NCI-H2107 (cell line): ENCODE measurements around the gene TMEM203.

Source experiments
- DNase-seq: peaks from one replicate; lab custom pipeline; 2025; lab: John Stamatoyannopoulos, UW

Gene TMEM203

DNA sequence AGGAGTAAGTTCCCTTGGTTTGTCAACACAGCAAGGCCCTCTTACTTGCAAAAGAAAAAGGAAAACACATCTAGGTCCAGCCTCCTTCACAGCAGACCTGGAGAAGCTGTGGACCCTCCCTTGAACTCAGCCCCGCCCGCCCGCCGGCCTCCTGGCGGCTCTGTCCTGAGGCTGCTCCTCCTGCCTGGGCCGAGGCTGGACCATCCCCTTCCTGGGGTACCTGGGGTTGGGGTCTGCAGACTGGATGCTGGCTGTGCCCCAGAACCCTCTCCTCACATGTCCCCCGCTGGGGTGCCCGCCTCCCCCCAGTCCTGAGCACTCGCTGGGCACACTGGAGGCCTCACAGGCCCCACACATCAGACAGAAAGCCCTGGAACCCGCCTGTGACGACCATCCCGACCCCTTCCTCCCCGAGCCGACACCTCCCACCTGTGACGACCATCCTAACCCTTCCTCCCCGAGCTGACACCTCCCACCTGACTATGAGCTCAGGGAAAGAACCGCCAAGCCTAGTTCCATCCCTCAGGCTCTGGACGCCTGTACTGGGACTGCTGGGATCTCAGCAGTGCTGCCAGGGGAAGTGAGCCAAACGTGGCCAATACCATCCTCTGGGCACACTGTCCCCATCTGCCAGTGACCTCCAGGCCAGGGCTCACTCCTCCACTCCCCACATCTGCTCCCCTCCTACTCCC lies 26.4 kb downstream of the TMEM203 start:
- DNase-seq = no peak

DNA sequence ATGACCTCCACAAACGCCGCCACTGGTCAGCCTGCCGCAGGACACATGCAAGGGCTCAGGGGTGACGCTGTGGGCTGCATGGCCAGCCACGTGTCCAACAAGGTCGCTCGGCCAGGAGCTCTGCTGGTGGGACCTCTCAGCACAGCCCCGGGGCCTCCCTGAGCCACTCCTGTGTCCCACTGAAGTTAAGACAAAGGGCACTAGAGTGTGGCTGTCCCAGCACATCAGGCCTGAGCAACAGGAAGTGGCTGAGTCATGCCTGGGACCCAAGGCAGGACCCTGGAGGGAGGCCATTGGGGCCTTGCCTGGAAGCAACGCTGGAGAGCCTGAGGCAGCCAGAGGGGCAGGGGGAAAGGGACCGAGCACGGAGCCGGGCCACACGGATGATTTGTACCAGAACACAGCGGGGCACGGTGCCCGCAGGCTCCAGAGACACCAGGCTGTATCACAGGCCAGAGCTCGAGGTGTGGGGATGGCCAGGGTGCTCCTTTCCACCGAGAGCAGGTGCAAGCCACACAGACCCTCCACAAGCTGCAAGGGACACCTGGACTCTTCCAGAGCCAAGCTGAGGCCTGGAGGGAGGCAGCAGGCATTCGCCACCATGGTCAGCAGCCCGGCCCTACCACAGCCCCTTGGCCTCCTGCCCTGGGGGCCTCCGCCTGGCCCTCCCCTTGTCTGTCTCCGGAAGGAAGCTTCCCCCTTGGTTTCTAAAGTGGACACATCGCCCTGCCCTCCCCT lies 27.1 kb downstream of the TMEM203 start:
- DNase-seq = no peak

DNA sequence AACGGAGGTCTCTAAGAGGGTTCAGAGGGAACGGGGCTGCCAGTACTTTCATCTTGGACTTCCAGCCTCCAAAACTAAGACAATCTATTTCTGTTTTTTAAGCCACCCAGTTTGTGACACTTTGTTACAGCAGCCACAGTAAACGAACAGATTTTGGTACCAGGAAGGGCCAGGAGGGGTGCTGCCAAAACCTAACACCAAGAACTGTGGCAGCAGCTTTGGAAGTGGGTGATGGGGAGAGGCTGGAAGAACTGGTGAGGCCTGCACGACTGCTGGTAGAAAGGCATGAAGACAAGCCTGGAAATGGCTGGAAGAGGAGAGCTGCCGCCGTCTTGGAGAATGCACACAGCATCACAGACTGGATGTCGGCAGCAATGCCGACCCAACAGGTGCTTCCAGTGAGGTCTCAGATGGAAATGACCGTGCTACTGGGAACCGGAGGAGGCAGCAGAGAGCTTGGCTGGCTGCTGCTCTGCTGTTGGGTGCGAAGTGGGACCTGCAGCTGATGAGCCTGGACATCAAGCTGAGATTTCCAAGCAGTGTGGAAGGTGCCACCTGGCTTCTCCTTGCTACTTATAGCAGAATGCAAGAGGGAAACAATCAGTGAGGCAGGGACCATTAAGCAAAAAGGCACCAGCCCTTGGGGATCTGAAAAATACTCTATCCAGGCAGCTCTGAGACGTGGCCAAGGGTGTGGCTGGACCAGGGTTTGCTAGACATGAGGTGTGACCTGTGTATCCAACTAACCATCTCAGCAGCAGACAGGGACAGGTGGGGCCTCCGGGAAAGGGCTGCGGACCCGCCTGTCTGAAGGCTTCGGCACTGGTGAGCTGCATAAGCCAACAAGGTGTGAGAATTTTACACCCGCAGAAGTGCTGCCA lies 28.9 kb downstream of the TMEM203 start:
- DNase-seq = no peak

DNA sequence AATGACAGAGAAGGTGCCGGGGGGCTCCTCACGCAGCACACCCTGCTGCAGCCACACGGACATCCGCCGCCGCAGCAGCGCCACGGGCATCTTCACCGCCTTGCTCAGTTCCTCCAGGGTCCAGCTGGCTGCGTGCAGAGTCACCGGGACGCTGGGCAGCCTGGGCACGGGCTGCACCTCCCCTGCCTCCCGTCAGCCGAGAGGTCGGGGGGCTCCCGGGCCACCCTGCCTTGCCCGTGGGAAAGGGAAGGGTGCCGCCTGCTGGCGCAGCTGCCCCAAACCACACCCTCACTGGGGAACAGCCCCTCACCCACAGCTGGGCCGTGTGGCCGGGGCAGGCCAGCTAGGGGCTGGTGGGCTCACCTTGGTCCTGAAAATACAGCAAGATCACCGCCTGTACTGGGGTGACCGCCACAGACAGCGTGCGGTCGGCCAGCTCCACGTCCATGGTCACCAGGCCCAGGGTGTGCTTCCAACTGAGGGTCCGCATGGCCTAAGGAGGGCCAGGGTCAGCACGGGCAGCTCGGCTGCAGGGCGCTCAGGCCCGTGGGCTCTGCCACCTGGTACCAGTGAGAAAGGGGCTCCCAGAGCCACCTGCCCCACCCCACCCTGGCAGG lies 30.0 kb downstream of the TMEM203 start:
- DNase-seq = no peak

DNA sequence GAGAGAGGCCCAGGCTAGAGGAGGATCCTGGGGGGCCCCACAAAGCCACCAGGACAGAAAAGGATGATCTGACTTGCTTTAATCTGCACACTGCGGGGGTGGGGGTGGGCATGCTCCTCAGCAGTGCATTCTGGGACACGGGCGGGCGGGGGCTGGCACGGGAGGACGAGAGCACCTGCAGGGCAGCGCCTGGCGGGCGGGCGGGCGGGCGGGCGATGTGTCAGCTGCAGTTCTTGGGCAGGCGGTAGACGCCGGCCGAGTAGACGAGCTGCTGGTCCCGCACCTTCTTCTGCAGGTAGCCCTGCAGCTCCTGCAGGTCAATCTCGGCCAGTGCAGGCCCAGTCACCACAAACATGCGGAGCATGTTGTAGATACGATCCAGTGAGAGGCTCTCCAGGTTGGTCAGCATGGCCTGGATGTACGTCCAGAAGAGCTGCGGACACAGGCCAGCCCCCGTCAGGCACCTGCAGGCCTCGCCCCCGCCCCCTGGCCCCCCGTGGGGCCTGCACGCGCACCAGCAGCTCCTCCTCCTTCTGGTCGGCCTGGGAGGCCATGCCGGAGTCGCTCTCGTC lies 30.6 kb downstream of the TMEM203 start:
- no peak for DNase-seq

DNA sequence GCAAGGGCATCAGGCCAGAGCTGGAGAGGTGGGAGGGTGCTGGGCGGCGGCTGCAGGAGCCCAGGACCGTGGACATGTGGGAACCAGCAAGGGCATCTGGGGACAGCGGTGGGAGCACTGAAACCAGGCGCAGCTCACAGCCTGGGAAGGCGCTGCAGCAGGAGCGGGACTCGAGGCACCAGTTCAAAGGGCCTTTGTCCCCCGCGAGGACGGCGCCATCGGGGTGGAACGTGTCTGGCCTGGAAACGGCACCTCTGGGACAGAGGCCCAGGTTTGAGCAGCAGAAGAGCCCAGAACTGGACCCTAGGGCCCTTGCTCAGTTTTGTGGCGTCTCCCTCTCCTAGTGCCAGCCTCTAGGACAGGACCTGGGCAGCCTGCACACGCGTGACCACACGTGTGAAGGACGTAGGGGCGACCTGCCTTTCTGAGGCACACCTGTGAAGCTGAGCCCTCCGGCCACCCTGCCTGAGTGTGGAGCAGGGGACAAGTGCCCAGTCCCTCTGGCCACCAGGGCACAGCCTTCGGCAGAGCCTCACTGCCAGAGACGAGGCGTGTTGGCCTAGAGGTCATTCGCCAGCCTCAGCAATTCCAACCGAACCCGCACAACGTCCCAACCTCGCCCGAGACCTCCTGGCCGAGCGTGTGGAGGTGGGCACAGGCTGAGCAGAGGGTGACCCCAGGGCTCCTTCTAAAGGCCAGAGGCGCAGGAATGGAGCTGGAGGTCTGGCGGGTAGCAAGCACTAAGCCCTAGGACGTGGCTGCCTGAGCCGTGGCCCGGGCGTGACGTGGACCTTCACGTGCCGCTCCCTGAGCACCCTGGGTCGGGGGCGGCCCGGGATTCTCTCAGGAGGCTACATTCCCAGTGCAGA lies 31.4 kb downstream of the TMEM203 start:
- no peak for DNase-seq

DNA sequence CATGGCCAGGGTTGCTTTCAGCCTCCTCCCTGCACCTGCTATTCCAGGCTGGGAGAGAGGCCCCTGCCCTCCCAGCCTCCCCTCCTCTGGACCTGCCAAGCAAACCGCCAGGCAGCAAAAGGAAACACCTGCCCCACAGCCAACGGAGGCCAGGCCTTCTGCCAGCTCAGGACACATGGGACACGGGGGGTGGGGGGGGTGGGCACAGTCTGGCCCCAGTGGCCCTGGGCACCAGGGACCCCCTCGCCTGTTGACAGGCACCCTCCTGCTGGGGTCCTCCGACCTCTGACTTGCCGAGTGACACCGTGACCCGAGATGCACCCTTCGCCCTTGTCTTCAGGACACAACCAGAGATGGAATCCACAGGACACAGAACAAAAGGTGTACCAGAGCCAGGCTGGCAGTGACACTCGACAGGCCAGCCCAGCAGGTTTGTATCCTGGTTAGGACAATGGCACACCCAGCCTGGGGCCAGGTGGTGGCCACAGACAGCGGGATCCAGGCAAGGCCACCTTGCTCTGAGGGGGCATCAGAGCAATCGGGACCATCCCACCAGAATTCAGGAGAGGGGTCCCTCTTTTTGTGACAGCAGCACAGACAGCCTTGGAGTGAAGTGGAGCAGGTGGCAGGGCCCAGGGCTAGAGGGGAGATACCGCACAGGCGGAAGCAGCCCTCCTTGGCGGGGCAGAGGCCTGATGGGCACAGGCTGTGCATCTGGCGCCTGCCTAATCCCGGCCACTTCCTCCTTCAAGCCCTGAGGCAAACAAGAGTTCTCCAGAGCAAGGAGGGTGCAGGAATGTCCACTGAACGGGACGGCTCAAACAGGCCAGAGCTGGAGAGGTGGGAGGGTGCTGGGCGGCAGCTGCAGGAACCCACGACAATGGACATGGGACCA lies 32.3 kb downstream of the TMEM203 start:
- no peak for DNase-seq

DNA sequence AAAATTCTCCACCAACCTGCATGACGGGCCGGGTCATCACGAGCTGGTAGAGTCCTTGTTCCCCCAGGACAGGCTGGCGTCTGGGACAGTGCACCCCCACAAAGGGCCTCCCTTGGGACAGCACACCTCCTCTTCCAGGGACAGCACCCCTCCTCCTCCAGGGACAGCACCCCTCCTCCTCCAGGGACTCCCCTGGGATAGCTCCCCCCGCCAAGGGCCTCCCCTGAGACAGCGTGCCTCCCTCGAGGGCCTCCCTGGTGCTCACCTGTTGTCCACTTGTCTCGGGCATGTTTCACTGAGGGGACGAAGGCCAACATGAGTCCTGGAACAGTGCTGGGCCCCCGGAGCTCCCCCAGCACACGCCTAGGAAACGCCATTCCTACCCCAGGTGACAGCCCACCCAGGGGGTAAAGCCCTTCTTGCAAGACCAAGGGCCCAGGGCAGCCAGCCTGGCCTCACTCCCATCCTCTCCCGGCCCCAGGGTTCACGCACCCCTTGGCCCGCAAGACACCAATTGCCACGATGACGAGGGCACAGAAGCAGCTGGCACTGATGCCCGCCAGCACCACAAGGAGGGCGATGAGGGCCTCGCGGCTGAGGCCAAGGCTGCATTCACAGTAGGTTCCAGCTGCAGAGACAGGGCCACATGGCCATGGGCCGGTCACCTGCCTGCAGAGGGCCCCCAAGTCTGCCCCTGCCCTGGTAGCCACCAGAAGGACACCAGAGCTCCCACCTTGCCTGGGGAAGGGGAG lies 34.1 kb downstream of the TMEM203 start:
- no peak for DNase-seq

DNA sequence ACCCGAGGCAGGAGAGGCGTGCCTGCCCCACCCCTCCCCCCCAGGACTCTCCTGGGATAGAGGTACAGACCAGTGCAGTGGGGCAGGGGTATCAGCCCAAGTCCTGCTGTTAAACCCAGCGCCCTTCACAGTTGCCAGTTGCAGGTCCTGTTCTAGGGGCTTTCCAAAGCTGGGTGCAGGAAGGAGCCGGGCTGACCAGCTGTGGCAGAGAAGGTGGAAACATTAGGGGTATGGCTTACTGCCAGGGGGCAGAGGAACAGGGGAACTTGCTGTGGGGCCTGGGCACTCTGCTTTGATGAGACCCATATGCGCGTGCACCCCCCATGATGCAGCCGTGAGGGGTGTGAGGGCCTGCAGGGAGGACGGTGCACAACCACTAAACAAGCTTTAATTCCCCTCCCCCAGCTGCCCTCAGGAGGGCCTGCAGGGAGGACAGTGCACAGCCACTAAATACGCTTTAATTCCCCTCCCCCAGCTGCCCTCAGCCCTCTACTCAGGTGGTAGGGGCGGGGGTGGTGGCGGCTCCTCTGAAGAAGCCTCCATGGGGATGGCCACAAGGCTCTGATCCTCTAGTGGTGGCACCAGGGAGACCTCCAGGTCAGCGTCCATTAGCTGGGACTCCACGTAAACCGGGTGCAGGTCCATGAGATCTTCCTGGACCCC lies 34.8 kb downstream of the TMEM203 start:
- no peak for DNase-seq

DNA sequence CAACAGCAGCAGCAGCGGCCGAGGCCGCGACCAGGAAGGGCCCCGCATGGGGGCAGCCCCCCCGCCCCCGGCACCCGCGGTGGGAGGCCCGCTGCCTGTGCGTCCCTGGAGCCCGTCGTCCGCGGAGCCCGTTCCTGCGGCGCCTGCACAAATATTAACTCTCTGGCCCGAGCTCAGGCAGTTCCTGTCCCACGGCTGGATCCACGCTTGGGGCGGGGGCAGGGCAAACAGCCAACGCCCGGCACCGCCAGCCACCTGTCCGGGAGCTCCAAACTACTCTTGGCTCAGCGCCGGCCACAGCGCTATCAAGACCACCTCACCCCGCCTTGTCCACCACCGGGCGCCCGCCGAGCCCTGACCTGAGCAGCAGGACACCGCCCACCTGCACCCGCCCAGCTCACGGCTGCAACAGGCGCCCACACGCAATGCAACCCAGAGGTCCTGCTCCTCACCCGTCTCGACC lies 35.5 kb downstream of the TMEM203 start, which contains the start of gene LRRC26:
Gene LRRC26 (minus strand): TSS at position 156 of the 463 bp plus-strand sequence. CDS start 108 bp downstream, at position 48.
- DNase-seq = no peak

DNA sequence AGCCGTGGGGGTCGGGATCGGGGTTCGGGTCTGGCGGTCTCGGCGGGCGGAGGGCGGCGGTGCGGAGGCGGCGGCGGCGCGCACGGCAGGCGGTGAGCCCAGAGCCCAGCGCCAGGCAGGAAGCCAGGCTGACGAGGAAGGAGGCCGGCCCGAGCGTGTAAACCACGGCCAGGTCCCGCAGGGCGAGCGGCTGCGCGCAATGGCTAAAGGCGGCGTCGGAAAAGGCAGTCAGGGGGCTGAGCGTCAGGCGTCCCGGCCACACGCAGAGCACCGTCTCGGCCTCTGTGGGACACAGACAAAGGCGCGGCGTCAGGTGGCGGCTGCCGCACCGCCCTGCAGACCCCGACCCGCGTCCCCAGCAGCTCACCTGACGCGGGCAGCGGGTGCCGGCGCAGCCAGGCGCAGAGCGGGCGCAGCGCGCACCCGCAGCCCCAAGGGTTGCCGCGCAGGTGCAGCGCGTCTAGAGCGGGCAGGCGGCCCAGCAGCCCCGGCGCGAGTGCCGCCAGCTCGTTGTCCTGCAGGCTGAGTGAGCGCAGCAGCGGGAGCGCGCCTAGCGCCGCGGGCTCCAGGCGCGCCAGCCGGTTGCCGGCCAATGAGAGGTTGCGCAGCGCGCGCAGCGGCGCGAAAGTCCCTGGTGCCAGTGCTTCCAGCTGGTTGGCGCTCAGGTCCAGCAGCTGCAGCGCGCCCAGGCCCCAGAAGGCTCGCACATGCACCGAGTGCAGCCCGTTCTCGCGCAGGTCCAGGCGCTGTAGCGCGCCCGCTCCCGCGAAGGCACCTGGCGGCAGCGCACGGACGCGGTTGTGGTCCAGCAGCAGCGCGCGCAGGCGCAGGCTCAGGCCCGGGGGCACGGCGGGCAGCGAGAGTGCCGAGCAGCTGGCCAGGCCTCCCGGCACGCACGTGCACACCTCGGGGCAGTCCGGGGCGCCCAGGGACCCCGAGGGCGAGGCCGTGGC lies 36.3 kb downstream of the TMEM203 start:
- no peak for DNase-seq

DNA sequence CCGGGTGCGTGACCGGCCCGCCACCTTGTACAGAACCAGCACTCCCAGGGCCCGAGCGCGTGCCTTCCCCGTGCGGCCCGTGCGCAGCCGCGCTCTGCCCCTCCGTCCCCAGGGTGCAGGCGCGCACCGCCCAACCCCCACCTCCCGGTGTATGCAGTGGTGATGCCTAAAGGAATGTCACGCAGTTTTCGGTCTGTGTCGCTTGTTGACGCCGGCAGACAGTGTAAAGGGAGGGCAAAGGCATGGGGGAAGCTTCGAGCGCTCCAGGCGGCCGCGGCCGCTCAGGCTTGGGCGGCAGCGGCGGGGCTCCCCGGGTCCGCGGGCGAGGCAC lies 36.9 kb downstream of the TMEM203 start:
- DNase-seq = no peak

DNA sequence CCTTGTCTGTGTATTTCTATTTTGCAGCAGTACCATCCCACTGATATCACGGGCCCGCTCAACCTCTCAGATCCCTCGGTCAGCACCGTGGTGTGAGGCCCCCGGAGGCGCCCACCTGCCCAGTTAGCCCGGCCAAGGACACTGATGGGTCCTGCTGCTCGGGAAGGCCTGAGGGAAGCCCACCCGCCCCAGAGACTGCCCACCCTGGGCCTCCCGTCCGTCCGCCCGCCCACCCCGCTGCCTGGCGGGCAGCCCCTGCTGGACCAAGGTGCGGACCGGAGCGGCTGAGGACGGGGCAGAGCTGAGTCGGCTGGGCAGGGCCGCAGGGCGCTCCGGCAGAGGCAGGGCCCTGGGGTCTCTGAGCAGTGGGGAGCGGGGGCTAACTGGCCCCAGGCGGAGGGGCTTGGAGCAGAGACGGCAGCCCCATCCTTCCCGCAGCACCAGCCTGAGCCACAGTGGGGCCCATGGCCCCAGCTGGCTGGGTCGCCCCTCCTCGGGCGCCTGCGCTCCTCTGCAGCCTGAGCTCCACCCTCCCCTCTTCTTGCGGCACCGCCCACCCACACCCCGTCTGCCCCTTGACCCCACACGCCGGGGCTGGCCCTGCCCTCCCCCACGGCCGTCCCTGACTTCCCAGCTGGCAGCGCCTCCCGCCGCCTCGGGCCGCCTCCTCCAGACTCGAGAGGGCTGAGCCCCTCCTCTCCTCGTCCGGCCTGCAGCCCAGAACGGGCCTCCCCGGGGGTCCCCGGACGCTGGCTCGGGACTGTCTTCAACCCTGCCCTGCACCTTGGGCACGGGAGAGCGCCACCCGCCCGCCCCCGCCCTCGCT lies 37.5 kb downstream of the TMEM203 start:
- DNase-seq = no peak

DNA sequence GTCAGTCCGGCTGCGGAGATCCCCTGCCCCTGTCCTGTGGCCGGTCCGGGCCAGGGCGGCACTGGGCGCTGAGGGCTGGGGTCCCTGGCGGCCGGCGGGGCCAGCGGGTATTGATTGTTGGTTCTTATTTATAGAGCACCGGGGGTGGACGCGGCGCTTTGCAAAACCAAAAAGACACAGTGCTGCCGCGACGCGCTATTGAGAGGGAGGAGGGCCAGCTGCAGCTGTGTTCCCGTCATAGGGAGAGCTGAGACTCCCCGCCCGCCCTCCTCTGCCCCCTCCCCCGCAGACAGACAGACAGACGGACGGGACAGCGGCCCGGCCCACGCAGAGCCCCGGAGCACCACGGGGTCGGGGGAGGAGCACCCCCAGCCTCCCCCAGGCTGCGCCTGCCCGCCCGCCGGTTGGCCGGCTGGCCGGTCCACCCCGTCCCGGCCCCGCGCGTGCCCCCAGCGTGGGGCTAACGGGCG lies 38.1 kb downstream of the TMEM203 start:
- no peak for DNase-seq

DNA sequence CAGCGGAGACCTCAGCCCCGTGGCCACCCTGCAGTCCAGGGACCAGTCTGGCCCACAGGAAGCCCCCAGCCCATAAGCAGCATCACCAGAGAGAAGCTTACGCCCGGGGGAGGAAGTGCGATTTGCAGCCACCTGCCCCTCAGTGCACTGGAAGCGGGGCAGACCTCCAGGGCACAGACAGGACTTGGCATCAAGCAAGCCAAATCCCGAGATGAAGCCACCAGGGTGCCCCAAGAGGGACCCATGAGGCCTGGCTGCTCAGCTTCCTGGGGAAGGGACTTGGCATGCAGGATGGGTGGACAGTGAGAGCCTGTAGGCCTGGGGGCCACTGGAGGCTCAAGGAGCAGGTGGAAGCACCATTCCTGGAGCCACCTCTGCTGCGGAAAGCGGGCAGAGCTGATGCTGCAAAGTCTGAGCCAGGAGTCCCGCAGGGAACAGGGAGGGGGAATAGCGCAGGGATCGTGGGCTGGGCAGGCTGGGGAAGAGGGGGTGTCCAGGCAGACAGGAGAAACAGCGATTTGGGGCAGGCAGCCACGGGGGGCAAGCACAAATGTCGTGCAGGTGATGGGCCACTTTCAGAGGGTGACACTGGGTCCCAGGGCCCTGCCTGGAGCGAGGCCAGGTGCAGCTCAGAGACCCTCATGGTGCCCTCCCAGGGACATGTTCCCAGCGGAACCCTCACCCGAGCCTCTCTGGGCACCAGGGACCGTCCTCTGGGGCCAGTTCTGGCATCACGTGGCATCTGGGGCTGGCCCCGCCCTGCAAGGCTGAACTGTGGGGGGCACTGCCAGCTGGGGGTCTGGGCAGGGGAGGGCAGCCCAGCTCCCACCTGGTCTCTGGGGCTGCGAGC lies 38.8 kb downstream of the TMEM203 start:
- DNase-seq = no peak
